H1 (cell line): ENCODE data around the gene MRPS14. TPM values are rescaled to one million over a fixed set of nuclear protein-coding genes. Genes with fewer than 3 reads are reported as not detected.

Source experiments
- TCF12 ChIP-seq: IDR thresholded peaks from 2 replicates; pipeline ENCODE4 v1.6.1; 2011; ENCODE audit warnings: low read depth, mild to moderate bottlenecking, low read length
- polyA plus RNA-seq, 7 experiments: library from polyadenylated mRNA; depleted of rRNA in 3 of 7; stranded (reverse) in 5 of 7; unstranded in 2 of 7; fragments of >200 nt in 5 of 7; fragments of 200-250 nt in 2 of 7; gene quantifications; 1 replicate in 5 of 7; 2 replicates in 1 of 7; 4 replicates in 1 of 7; pipeline versions ENCODE4 v1.2.1 to v1.2.3, GENCODE V29; 2011 to 2013; ENCODE audit warnings: missing spikeins in 2 of 7, mixed read lengths in 2 of 7
- total RNA-seq: library from RNA; stranded (reverse); fragmentation: NEBNext Ultra II Directional; extraction: Animal tissue kit (Norgen Biotek cat#: 25700); gene quantifications from 2 replicates; pipeline ENCODE4 v1.2.1, GENCODE V29; 2021
- TF ChIP-seq, protein P1 (sequence below): IDR thresholded peaks from 2 replicates; pipeline ENCODE4 v1.6.1; 2012; ENCODE audit warnings: inconsistent platforms

The MRPS14 gene
- total and polyA plus RNA-seq, 2 of the 8 experiments (the other 6 are each of a cell fraction or from before 2014, with no cell fraction given) = 27.5 to 38.7 TPM

DNA sequence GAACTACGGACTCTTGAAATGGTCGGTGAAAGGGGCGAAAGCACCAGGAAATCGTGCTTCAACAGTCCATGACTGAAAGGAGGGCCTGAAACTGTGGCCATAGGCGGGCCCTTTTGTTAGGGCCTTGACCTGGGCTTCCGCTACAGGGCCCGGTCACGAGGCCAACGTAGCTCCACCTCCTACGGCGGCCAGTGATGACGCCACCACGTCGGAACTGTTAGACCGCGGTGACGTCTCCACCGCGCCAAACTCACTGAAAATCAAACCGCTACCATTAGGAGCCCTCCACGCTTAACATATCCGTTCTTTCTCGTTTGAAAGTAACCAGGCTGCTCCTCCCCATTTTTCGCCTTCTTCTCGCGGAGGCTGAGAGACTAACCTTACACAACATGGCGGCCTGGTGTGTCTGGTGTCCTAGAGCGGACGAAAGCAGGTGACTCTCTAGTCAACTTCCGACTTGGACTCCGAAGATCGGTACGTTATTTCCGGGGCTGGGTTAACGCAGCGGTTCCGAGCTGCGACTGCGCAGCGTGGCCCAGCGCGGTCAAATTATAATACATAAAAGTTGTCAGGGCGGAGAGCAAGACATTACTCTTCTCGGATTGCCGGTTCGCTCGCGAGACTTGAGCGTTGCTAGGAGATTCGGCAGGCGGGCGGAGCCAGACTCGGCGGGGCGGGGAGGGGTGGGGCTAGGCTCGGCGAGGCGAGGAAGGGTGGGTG lies 23.8 kb downstream of the MRPS14 start (continued):
- TF ChIP-seq, protein P1, sequence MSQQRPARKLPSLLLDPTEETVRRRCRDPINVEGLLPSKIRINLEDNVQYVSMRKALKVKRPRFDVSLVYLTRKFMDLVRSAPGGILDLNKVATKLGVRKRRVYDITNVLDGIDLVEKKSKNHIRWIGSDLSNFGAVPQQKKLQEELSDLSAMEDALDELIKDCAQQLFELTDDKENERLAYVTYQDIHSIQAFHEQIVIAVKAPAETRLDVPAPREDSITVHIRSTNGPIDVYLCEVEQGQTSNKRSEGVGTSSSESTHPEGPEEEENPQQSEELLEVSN = no peak; the same call in 1 of the 2 replicates
- no peak for TF ChIP-seq TCF12
